GM12892 (cell line): ENCODE measurements around the gene WDSUB1.

Experiments used
- POLR2A ChIP-seq: IDR thresholded peaks from 2 replicates; pipeline ENCODE4 v1.6.1; 2011; ENCODE audit warnings: low read depth, low read length, control low read depth
- POLR2AphosphoS5 ChIP-seq: IDR thresholded peaks from 2 replicates; pipeline ENCODE4 v1.6.1; 2011; ENCODE audit warnings: low read depth, low read length, control low read depth
- TAF1 ChIP-seq: IDR thresholded peaks from 2 replicates; pipeline ENCODE4 v1.6.1; 2011; ENCODE audit warnings: low read depth, mild to moderate bottlenecking, control low read depth, low read length, borderline replicate concordance

DNA sequence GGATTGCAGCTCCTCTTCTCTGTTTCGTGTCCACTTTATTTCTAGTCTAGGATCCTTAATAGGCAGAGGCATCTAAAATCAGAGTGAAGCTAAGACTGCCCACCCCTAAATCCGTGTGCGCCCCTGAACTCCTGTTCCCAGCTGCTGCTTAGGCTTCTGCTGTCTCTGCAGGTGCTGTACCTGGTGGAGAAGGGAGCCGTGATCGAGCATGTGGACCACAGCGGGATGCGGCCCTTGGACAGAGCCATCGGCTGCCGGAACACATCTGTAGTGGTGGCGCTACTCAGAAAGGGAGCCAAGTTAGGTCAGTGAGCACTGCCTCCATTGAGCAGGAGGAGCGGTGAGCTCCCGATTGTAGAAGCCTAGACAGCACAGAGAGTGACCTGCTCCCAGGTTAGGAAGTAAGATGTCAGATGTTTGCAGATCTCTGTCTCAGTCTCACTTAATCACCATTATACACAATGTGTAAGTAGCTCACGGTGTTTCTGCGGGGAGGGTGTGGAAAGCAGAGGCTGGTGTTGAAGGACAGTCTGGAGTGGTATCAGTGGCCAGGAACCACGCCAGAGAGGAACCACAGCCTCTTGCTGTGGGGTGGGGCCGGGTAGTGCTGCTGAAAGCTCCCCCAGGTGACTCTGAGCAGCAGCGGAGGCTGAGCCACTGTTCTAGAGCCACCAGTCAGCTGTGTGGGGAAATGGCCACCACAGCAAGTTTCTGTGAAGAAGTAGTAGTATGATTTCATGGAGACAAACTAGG lies 62.3 kb downstream of the WDSUB1 start:
- TF ChIP-seq POLR2A: no peak
- no peak for TF ChIP-seq POLR2AphosphoS5
- TF ChIP-seq TAF1: no peak
